HG02870 (cell line): ENCODE data around the gene TOR1B.

Experiments used
- ATAC-seq: cut with Tn5 transposase; IDR thresholded peaks from one replicate; pipeline ENCODE4 v1.9.1; 2021; ENCODE audit warnings: mild to moderate bottlenecking, moderate library complexity; ENCODE audit not compliant: unreplicated experiment

The TOR1B gene

DNA sequence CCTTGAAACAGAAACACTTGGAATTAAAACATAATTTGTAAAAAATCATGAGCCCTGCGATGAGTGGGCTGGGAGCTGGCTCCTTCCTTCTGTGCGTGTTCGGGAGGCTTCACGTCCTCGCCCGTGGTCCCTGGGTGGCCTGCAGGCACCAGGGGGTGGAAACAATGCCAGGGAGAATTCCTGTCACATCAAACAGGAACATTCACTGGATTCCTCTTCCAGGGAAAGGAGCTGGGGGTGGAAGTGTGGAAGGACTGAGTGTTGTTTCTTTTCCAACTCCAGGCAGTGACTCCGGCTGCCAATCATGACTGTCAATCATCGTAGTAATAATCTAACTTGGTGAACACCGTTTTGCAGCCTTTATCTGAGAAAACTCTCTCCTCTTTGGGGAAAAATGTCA, 10.7 kb downstream of the TOR1B start:
- ATAC-seq, result no peak

DNA sequence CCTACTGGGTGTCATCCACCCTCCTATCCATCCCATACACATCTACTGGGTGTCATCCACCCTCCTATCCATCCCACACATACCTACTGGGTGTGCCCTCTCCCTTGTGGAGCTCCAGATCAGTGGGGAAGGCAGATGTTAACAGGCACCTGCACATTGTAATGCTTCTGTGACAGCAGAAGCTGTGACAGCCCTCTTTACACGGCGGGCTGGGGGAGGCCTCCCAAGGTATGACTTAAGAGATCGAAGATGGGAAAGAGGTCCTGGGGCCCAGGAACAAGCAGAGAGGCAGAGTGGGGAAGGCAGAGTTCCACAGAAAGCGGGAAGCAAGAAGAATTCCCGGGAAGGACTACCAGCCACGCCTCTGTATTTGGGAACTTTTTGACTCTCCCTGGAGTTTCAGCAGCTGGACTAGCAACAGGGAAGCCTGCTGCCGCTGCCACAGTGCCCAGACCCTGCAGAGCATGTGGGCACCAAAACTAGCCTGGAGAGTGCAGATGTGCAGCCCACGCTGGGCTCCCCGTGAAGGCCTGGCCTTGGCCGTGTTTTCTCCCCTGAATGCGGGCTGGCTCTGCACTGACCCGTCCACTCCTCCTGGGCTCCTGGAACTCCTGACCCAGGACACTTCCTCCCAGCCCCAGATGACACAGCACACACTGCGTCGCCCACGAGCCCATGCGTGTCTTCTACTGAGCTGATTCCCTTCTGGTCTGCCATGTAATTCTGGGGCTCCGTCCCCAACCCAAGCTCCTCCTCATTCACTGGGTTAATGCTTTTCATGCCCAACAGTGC, 11.6 kb downstream of the TOR1B start:
- ATAC-seq, result no peak

DNA sequence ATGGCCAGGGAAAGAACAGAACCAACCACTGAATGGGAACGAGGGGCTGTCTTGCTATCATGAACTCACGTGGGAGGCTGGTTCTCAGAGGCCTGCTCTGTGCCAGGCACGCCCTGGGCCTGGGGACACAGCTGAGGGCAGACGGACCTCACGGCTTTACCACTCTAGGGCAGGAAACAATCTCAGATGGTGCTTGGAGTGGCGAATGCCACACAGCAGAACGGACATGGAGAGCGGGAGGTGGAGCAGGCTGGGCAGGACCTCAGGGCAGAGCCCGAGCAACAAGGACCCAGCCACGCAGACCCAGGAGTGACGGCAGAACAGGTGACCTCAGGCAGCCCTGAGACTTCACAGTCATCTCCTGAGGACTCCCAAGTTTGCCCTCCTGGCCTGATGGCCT, 12.3 kb downstream of the TOR1B start:
- no peak for ATAC-seq

DNA sequence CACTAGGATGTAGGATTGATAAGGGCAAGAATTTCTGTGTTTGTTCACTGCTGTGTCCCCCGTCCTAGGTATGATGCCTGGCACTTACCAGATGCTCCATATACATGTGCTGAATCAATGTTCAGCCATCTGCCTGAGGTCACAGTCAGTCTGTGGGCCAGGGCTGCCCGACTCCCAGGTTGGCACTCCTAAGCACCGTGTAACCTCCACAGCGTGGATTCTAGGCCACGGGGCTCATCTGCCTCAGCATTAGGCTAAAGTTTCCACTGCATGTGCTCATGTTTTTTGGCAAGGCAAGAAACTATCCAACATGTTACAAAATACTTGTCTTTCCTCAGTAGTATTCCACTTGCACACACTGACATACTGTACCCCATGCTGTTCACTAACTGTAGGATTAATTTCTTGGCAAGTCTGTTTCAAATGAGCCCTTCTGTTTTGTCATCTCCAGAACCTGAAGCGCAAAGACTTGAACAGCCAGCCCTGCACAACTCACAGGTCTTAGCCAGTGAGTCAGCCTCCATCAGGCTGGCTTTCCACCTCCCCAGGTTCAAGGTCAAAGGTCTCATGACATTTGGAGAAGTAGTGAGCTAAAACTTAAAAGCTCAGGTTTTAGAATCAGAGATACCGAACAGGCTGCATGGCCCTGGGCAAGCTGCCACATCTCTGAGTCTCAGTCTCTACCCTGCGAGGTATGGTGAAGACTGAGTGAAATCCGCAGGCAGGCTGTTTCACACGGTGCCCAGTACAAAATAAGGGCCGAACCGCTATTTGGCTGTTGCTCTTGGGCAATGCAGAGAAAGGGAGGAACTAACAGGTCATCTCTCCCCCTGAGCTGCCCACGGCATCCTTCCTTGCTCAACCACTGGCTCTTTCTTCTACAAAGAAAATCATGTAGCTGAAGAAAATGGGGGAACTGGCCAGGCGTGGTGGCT, 13.8 kb downstream of the TOR1B start:
- no peak for ATAC-seq

DNA sequence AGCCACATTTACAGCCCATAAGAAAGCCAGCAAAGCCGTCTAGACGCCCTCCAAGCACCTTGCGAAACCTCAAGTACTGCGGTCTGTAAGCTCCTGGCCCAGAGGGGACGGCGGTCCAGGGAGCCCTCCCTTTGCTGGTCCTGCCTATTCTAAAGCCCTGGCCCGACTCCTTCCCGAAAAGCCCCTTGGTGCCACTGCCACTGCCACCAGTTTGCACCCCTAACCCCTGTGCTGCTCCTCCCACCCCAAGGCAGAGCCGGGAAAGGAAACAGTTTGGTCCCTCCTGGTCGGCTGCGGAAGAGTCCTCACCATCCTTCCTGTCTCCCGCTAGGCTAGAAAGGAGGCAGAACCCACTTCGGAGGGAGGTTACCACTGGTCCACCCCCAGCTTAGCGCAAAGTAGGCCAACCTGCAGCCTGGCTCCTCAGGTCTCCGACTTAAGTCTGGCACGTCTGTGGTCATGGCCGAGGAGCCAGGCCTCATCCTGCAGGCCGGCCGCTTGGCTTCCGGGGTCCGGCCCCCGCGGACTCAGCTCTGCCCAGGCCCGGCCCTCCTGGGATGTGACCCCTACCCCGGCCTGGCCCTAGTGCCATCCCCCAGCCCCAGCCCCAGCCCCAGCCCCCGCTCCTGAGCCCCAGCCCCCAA, 20.0 kb downstream of the TOR1B start:
- ATAC-seq, result no peak

DNA sequence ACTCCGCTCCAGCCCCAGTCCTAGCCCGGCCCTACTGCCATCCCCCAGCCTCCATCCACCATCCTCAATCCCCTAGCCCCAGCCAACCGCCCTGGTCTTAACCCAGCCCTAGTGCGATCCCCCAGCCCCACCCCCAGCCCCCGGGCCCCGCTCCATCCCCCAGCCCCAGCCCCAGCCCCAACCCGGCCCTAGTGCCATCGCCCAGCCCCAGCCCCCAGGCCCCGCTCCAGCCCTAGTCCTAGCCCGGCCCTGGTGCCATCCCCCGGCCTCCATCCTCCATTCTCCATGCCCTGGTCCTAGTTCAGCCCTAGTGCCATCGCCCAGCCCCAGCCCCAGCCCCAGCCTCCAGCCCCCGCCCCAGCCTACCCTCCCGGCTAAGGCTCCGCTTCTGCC, 20.6 kb downstream of the TOR1B start:
- no peak for ATAC-seq

DNA sequence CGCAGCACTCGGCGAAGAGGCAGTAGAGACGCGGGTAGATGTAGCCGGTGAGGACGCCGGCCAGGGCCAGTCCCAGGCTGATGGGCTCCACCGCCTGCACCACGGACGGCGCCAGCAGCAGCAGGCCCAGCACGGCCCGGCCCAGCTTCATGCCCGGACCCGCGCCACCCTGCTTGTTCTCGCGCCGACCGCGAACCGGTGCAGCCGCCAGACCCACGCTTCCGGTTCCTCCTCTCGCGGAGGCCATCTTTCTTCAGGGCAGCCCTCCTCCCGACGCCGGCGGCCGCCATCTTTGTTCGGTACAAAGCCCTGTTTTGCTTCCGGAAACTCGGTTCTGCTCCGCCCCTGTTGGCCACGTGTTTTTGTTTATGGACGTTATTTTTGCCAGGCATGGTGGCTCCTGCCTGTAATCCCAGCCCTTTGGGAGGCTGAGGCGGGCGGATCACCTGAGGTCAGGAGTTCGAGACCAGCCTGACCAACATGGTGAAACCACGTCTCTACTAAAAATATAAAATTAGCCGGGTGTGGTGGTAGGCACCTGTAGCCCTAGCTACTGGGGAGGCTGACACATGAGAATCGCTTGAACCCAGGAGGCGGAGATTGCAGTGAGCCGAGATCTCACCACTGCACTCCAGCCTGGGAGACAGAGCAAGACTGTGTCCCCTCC, 21.1 kb downstream of the TOR1B start, which contains the start of gene TOR1A:
TSS of gene TOR1A (minus strand) at position 202 of the 667 bp plus-strand sequence. CDS start at position 151, 51 bp downstream.
- peak; percentile 88 for ATAC-seq

DNA sequence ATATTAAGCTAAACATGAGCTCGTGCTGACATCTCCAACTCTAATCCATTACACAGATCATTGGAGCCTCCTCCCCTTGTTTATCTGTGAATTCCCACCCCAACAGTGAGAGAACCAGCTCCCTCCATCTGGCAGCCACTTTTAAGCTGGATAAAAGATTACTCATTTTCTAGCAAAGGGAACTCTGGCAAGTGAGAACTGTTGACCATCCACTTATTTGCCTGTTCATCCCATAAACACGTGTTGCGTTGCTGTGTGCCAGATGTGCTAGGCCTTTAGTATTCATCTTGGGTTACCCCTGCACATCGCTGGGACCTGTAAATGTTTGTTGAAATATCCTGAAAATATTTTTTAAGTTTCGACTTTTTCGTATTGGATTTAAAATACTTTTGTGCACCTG, 23.4 kb downstream of the TOR1B start:
- ATAC-seq, result no peak

DNA sequence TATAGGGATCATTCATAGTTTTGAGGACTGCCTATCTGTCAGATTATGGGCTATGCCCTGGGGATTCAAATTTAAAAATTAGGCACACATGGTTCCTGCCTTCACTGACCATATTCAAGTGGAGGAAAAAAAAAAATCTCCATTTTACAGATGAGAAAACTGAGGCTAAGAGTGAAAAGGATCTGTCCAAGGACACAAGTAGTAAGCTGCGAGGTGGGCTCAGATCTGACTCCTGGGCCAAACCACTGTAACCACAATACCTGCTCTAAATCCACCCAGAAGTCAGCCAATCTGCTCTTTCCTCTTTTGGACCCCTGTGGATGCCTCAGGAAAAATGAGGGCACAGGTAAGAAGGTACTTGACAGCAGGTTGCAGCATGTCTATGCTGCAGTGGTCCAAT, 23.8 kb downstream of the TOR1B start:
- ATAC-seq, result no peak

DNA sequence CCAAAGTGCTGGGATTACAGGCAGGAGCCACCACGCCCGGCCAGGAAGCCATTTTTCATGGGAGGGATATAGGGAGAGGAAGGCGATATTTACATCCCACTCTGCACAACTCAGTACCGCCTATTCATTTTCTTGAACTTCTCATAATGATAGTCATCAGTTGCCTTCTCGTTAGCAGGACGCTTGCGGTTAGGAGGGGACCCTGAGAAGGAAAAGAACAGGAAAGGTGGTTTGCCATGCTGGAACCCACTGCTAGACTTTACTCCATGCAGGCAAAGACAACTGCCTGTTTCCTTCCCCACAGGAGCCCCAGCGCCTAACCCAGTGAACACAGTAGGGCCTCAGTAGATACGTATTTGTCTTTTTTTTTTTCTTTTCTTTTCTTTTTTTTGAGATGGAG, 25.1 kb downstream of the TOR1B start:
- ATAC-seq, result no peak

DNA sequence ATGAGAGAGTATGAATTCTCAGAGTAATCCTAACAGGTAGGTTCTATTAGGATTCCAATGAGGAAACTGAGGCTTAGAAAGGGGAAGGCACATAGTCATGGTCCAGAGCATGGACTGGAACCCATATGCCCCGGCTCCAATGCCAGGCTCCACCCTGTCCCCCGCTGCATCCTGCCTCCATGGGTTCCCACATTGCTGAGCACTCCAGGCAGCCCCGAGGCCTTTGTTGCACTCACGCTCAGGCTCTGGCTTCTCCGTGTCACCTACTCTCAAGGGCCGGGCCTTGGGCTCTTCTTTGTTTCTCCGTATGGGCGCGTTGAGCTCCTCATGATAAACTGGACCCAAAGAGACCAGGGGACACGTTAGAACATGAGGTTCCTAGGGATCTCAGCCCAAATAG, 26.0 kb downstream of the TOR1B start:
- ATAC-seq, result no peak

DNA sequence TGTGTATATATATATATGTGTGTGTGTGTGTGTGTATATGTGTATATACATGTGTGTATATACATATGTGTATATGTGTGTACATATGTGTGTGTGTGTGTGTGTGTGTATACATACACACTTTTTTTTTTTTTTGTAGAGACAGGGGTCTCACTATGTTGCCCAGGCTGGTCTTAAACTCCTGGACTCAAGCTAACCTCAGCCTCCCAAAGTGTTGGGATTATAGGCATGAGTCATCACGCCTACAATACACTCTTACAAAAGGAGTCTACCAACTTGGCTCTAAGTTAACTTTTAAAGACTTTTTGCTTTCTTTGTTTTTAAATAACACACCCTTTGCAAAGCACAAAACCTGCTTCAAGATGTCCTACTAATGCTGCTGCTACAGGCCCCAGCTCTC, 30.0 kb downstream of the TOR1B start:
- no peak for ATAC-seq

DNA sequence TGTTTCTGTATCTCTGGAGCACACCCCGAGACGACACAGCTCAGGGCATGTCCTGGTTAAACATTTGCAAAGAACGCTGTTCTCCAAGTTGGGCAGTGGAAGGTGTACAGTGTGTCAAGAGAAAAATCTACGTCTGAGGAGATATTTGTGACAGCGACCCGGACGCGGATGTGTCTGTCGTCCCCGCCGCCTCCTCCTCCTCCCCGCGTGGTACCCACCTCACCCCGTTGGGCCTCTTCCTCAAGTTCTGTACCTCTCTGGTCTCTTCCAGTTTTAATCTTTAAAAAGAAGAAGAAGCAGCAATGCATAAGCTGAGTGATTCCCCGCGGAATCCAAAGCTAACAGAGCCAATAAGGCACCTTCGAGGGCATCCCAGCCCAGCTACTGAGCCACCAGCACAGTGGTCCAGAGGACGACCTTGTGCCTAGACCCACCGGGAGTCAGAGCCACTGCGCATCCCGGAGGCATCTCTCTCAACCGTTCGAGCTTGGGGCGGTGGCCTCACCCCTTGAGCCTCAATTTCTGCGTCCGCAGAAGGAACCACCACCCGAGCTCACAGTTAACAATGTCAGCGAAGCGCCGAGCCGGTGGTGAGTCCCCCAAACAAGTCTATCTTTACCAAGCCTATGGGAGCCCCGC, 31.6 kb downstream of the TOR1B start:
- peak; percentile 20 for ATAC-seq

DNA sequence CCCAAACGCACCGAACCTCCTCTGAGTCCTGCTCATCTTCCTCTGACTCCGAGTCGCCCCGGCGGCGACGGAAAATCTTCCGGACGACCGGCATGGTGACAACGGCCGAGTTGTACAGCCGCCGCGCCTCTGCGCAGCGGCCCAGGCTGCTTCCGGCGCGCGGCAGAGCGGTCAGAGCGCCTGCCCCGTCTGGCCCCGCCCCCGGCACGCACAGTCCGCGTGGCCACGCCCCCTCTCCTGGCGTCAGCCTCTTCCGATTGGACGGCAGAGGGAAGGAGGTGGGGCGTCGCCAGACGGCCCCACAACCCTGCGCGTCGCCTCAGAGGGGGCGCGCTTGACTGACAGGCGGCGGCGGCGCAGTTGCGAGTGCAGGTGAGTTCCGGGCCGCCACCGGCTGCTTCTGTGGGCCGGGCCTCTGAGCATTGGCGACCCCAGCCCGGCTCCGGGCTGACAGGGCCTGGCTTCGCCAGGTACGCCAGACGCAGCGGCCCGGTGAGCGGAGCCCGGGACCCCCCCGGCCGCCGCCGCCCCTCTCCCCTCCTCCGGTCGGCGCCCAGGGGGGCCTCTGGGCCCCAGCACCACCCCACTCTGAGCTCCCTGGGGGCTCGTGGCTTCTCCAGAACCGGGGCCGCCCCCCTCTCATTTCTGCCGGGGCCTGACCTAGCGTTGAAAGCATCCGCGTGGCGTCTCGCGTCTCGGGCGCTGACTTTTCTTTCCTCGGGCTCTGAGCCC, 32.3 kb downstream of the TOR1B start, which contains the start of the genes C9orf78 and USP20:
TSS of gene C9orf78 (minus strand) at position 148 of the 732 bp plus-strand sequence. CDS start at position 94, 54 bp downstream.
TSS of gene USP20 (plus strand) at position 331 of the 732 bp plus-strand sequence. CDS start 17,098 bp downstream, outside the sequence.
- ATAC-seq, result peak; percentile 90

DNA sequence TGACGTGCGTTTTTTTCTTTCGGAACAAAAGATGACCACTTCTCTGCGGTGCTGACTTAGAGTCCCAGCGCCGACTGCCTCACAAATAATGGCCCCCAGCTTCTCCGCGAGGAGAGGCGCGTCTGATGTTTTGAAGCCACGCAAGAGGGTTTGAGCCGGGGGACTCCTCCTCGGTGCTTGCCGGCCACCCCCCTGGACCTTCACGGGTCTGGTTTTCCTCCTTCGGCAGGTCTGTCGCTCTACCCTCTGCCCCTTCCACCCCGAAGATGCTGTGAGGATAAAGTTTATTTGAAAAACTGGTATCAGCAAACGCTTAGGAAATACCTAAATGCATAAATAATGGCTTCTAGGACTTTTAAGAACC, 32.9 kb downstream of the TOR1B start:
- ATAC-seq, result no peak

DNA sequence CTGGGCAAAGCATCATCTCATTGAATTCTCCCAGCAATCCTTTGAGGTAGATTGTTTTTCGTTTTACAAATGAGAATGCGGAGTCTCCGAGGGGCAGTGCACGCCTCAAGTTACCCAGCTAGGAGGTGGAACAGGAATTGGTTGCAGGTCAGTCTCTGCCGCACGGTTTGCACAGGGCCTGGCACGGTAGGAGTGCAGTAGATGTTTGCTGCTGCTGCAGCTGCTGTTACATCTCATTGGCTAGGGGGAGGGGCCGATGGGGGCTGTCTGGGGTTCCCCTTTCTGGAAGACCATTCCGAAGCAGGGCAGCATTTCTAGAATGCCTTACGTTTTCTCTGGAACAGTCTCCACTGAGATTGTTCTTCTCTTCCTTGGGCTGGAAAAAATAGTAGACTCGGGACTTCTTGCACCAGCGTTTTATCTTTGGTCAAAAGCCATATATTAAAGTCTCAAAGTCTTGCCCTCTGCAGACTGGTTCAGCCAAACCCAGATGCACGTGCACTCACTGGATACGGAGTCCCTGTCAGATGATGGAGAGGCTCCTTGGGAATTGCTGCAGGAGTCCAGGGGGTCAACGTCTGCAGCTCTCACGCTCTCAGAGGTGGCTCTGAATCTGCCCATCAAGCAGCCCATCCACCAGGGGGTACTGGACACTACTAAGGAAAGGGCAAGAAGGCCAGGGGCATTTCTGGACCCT, 33.5 kb downstream of the TOR1B start:
- ATAC-seq, result no peak

DNA sequence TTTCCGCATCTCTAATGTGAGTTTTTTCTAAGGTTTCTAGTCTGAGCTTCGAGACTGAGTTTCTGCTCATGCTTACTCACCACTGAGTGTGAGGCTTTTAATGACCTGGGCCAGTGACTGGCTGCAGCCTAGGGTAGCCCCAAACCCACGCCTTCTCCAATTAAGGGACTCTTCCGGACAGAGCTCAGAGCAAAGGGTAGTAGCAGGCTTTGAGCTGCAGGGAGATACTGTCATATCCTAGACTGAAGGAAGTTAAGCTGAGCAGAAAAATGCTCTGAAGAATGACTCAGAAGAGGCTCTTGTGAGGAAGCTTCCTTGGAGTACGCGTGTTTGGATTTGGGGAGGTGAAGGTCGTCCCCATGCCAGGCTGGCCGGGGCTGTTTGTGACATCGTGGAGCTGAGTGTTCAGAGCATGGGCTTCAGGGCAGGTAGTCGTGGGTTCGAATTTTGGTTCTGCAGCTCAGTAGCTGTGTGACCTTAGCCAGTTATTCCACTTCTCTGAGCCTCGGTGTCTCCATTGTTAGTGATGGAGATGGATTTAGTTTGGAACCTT, 35.8 kb downstream of the TOR1B start:
- no peak for ATAC-seq

DNA sequence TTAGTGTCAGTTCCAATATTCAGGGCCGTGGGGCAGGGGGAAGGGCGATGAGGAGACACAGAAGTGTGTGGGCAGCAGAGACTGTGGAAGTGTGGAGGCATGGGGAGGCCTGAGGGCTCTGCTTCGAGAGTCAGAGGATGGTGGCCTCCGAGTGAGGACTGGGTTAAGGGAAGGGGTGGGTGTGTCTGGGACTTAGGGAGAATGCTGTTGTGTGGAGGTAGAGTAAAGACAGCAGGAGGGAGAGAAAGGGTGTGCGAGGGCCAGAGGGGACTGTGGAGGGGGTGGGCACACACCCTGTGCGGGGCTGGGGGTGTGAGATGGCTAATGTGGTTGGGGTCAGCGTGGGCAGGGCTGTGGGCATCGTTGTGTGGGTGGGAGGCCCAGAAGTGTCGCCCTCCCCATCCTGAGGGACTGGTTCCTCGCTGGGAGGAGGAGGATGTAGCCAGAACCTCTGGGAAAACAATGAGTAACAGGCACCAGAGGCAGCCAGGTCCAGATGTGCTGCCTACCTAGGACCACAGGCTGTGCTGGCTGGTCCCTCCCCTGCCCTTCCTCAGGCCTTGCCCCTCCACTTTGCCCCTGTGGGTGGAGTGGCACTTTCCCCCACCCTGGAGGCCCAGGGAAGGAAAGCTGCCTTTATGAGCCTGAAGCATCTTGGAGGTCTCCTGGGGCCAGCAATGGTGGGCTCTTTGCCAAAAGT, 36.5 kb downstream of the TOR1B start:
- no peak for ATAC-seq
